Measurements from ENCODE around the gene ADAMTS15. TPM values are rescaled to one million over a fixed set of nuclear protein-coding genes. Genes with fewer than 3 reads are reported as not detected.

Gene ADAMTS15
- total RNA-seq, 1 donor from 2014 or later: 34.4 TPM

DNA sequence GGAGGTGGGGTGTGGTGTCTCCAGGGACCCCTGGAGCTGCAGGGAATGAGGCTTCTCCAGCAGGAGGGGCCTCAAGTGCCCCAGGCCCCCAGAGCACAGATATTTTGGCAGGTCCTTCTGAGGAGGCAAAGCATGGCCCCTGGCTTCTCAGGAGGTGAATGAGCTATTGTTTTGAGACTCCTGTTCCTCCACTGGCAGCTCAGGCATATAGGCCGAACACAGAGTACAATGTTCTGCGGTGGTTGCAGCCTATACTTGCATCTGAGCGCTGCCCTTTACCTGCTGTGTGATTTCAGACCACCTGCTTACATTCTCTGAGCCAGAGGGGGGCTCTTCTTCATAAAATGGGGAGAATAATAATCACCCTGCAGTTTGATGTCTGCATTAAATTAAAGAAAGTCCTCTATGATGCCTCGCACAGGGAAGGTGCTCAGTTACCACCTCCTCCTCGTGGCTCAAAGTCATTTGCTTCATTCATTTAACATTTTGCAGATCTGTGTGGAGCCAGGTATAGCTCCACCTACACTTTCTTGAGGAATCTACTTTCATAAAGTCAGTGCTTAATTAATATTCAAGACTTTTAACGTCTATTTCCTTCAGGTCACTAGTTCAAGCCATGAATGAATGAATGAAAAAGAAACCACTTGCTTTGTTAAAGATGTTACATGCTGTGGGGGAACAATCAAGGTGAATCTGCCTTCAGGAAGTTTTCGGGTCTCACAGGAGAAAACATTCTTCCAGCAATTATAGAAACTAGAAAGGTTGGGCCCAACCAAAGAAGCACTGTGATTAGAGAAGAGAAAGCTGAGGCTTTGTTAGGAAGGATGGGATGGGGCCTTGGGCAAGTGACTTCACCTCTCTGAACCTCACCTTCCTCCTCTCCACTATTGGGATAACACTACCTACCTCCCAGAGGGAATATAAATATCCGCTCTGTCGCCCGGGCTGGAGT lies 68.4 kb downstream of the ADAMTS15 start:
- intact Hi-C loops (cut with micrococcal nuclease): no loop called here
- ATAC-seq: no peak
- no peak for DNase-seq

DNA sequence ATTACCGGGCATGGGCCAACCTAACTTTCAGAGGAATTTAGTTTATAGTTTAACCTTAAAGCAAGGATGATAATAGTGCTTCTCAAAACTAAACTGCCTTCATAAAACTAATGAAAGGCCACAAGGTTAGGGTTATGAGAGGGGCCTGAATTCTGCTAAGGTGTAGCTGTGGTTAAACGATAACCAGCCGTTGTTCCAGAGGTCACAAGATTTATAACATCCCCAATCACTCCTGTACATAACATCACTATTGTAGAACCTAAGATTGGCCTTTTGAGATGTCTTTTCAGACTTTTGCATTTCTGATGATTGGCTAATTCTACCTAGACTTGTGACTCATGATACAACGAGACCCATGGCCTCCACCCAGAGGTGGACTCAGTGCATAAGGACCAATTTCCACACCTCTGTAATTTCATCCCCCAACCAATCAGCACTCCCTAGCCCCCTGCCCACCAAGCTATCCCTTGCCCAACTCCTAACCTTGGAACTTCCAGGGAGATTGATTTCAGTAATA lies 69.8 kb downstream of the ADAMTS15 start:
- ATAC-seq (no peak), DNase-seq (no peak)
- intact Hi-C loops (cut with micrococcal nuclease): no loop called here

DNA sequence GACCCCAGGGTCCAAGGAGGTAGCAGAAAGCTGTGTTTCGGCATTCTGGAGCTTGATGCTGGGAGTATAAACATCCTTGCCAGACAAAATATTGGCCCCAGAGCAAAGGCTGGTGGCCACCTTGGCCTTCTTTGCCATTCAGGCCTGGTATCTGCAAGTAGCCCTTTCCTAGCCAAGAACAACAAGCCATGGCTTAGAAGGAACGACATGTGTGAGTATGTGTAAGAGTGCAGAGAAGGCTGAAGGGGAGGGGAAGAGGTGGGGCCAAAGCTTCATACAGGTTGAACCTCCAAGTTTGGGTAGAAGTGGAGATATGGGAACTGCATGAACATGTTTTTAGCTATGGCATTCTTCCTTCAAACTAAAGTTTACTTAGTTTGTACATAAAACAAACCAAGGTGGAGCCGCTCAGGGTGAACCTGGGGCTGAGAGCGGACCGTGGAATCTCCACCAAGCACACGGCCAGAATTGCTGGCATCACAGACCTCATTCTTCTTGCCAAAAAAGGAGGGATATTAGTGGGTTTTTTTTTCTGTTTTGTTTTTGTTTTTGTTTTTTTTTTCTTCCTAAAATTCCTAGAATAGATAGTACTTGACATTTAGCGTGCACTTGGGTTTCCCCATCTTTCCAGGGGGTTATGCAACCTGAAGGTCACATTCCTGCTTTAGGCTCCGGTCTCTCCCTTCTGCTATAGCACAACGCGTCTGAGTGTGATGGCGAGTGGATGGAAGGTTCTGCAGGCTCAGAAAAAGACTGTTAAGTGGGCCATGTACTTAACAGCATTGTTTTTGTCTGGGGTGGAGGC lies 70.9 kb downstream of the ADAMTS15 start:
- ATAC-seq: no peak
- intact Hi-C loops (cut with micrococcal nuclease): no loop called here
- no peak for DNase-seq

DNA sequence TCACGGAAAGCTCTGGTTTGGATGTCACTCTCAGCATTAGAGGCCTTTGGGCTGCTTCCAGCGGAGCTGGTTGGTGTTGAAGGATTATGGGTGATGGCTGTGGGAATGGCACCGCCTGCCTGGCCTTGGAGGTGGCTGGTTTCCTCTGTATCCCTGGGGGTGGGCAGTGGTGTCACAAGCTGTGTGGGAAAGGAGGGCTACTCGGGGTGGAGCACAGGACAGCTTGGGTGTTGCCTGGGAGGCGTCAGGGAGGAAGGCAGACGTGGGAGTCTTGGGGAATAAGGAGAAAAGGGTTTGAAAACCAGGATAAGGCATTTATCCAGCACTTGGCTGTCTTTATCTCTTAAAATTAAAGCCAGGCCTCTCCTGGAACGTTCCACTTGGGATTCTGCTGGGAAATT lies 71.8 kb downstream of the ADAMTS15 start:
- DNase-seq (peak; percentile 76), ATAC-seq (peak; percentile 17)
- intact Hi-C loops (cut with micrococcal nuclease): loop anchor here (10.0 kb wide), 1 partner anchor 45 kb away; no protein-coding TSS in a partner anchor

DNA sequence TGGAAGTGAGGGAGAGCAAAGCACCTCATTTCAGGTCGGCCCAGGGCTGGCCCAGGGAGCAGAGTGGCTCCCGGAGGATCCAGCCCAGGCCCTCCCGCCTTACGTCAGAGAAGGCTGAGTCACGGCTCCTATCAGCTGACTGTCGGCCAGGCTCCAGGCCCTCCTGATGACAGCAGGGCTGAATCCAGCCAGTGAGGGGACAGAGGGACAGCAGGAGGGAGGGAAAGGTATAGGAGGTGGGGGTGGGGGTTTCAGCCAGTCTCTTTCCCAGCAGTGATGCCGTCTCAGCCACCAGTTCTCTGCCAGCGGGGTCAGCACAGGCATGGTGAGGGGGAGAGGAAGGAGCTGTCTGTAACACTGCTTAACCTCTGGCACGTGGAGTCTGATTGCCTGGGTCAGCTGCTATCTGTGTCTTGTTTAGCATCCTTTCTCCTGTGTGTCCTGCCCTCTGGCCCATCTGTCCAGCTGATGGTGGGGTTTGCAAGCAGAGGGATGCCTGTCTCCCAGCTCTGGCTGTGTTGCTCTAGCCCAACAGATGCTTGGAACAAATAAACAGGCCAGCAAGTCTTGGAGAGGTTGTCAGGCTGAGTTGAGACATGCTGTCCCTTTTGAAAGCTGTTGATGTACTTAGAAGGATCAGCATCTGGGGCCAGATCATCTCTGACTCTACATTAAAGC lies 74.0 kb downstream of the ADAMTS15 start:
- peak; percentile 96 for DNase-seq
- intact Hi-C loops (cut with micrococcal nuclease): loop anchor here (10.0 kb wide), 1 partner anchor 48 kb away; no protein-coding TSS in a partner anchor
- peak; percentile 94 for ATAC-seq

DNA sequence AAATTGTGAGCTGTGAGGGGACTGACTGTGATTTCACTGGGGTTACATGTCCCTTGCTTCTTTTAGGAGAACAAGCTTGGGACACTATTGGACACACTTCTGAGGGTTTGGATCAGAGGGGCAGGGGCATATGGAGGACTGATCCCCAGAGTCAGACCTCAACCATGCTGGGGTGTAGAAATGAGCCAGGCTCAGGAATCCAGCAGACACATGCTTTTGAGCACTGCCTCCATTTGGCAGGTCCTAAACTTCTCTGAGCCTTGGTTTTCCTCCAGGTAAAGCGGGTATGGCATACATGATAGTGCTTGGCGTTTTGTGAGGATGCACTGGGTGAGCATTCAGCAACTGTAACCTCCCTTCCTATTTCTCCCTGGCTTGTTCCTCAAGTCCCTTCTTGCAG lies 74.7 kb downstream of the ADAMTS15 start:
- no peak for DNase-seq
- ATAC-seq: no peak
- intact Hi-C loops (cut with micrococcal nuclease): loop anchor here (10.0 kb wide), 1 partner anchor 48 kb away; no protein-coding TSS in a partner anchor

DNA sequence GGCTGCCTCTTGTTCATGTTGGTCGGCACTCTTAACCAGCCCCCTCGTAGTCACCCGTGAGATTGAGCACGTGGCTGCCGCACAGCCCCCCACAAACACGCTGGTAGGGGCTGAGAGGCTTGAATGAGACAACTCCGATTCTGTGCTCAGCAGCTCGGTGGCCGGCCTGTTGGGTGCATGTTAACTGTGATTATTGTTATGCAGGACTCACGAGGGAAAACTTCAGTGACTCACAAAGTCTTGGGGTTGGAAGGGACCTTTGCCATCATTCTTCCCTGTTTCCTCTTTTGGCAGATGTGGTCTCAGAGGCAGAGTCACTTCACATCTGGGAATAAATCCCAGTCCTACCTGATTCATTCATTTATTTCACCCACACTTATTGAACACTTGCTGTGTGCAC lies 75.2 kb downstream of the ADAMTS15 start:
- DNase-seq: peak; percentile 58
- intact Hi-C loops (cut with micrococcal nuclease): loop anchor here (10.0 kb wide), 1 partner anchor 49 kb away; no protein-coding TSS in a partner anchor
- no peak for ATAC-seq

DNA sequence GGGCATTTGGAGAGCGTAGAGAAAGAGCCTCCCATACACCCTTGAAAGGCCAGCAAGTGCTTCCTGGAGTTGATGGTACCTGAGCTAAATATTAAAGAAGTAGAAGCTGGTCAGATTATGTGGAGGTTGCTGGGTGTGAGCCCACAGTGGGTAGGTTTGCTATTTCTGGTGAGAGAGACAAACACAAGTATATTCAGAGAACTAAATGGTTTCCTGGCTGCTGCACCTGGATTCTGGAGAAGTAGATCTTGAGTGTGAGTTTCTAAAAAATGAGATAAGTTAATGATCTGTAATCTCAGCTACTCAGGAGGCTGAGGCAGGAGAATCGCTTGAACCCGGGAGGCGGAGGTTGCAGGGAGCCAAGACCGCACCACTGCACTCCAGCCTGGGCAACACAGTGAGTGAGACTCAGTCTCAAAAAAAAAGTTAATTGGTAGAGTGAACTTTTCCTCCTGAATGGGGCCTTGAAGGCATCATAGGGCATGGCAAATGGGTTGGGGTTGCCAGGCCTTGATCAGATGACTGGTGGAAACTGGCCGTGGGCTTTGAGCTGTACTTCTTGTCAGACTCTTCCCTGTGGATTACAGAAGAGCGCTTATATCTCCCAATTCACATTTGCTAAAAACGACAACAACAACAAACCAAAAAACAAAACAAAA lies 75.8 kb downstream of the ADAMTS15 start:
- DNase-seq: no peak
- intact Hi-C loops (cut with micrococcal nuclease): loop anchor here (10.0 kb wide), 1 partner anchor 49 kb away; no protein-coding TSS in a partner anchor
- no peak for ATAC-seq

DNA sequence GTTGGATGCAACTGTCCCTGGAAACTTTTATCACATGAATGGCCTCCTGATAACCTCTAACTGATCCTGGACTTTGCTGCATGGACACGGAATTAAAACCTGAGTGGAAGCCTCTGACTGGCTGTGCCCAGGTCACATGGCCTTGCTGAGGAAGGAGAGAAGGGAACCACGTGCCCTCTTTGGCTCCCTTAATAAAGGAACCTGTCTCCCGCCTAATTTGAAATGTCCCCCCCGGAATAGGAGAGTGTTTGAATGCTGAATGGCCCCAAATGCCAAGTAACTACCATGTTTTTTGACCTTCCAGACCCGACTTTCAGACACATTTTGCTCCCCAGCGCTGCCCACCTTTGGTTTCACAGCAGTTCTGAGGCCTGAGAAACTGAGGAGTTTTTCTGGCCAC lies 76.9 kb downstream of the ADAMTS15 start:
- ATAC-seq (no peak), DNase-seq (no peak)
- intact Hi-C loops (cut with micrococcal nuclease): loop anchor here (10.0 kb wide), 1 partner anchor 51 kb away; no protein-coding TSS in a partner anchor

Other genes with a start within 250 kb of the ADAMTS15 start
- 57.3 TPM for gene ZBTB44, start 133.7 kb upstream of the ADAMTS15 start, total RNA-seq
- 0.42 TPM for gene ADAMTS8, start 20.0 kb upstream of the ADAMTS15 start, total RNA-seq